ENCODE data around the gene TMCC2. TPM values are rescaled to one million over a fixed set of nuclear protein-coding genes. Genes with fewer than 3 reads are reported as not detected.

TMCC2 gene
- total and polyA plus RNA-seq, 2 of the 8 experiments (the other 6 are each of a cell fraction or from before 2014, with no cell fraction given): 6.7 to 6.8 TPM

GRCh38 chr1:205229399-205229871 lies 1.7 kb downstream of the TMCC2 start:
- H3K14ac ChIP-seq (ENCODE audit: insufficient read length): no peak overlapping the region
- no peaks in the 10 kb centered on the region for H3K79me1 ChIP-seq (ENCODE audit: low read depth, low read length)
- 23% methylated on average over 10 of the region's 15 CpGs; no CpG with 5 or more reads in 1 of the 2 experiments for WGBS, 2 experiments (ENCODE audit: extremely low coverage in 1 of 2, insufficient coverage in 1 of 2, insufficient read length in 1 of 2, insufficient replicate concordance in 2 of 2, low coverage in 1 of 2, low lambda C conversion rate in 2 of 2, missing lambda C conversion rate in 1 of 2)
- no peak overlapping the region for H2BK12ac ChIP-seq (ENCODE audit: low read depth, low read length)
- no peaks in the 10 kb centered on the region for H3K9me3 ChIP-seq (ENCODE audit: insufficient read depth in 2 of 2, low read depth in 1 of 2, low read length in 1 of 2)
- no peak overlapping the region for H2BK5ac ChIP-seq (ENCODE audit: low read depth, low read length)
- H3K23ac ChIP-seq (ENCODE audit: insufficient read length): no peak overlapping the region
- H2BK120ac ChIP-seq (replicated peaks; ENCODE audit: low read depth, low read length): no peak overlapping the region
- H2AK5ac ChIP-seq (ENCODE audit: low read depth, low read length): no peak overlapping the region
- no peak for FAIRE-seq
- H4K5ac ChIP-seq (ENCODE audit: insufficient read length, low read depth, low read length): no peak overlapping the region
- CTCF ChIA-PET (ENCODE audit: partially characterized antibody): interaction anchor here (0.6 to 40.8 kb wide), 27 partner anchors 10 to 1566 kb away, joined by 3 to 1035 read pairs (median 4); no protein-coding TSS in a partner anchor
- H3K4me3 ChIP-seq (ENCODE audit: extremely low read depth in 1 of 4, insufficient read depth in 2 of 4, low read depth in 3 of 4, low read length in 4 of 4): peak overlapping the region; percentile 23 to 85 (median 66); a peak in 6 of 8 replicates
- no peak overlapping the region for H2BK15ac ChIP-seq (ENCODE audit: low read length)
- no peak overlapping the region for H3K9ac ChIP-seq (replicated peaks in 1 of 4; ENCODE audit: extremely low read depth in 1 of 4, low read depth in 3 of 4, low read length in 3 of 4)
- no peaks in the 10 kb centered on the region for H3K36me3 ChIP-seq (ENCODE audit: control insufficient read depth in 2 of 4, insufficient read depth in 4 of 4, low read length in 3 of 4)
- H3K79me2 ChIP-seq (ENCODE audit: control insufficient read depth in 1 of 2, insufficient read depth in 2 of 2, low read length in 2 of 2): no peaks in the 10 kb centered on the region
- H2AFZ ChIP-seq (ENCODE audit: low read length): no peak overlapping the region
- peak in 1 of 2 experiments; percentile 58 for DNase-seq (ENCODE audit: low read depth in 1 of 2, low spot score in 2 of 2)
- H3K27ac ChIP-seq (ENCODE audit: low read depth, low read length): no peak overlapping the region
- no peak overlapping the region for H4K8ac ChIP-seq (ENCODE audit: extremely low read depth, insufficient read depth, low read length)
- no peak overlapping the region for H3K56ac ChIP-seq (replicated peaks; ENCODE audit: insufficient read length, low read depth, low read length)
- peaks cover 3 to 9% of the 10 kb centered on the region in 2 experiments for H4K20me1 ChIP-seq (replicated peaks in 1 of 2; ENCODE audit: control insufficient read depth in 1 of 2, insufficient read depth in 2 of 2, low read length in 2 of 2)
- H3K4ac ChIP-seq (replicated peaks; ENCODE audit: insufficient read length, low read depth, low read length): no peak overlapping the region
- no peak overlapping the region for H2BK20ac ChIP-seq (ENCODE audit: low read length)
- peaks cover 0 to 6% (median 4%) of the 10 kb centered on the region in 4 experiments; a peak in 5 of 7 replicates for H3K27me3 ChIP-seq (replicated peaks in 1 of 4; ENCODE audit: control insufficient read depth in 3 of 4, extremely low read depth in 1 of 4, insufficient read depth in 3 of 4, low read length in 3 of 4)
- H4K91ac ChIP-seq (replicated peaks; ENCODE audit: insufficient read length, low read length): no peak overlapping the region
- POLR2A ChIA-PET (ENCODE audit: partially characterized antibody): interaction anchor here (0.9 to 2.4 kb wide), 6 partner anchors 10 to 92 kb away, joined by 3 to 9 read pairs (median 4); partner anchors contain the start of gene NUAK2
- H3K18ac ChIP-seq (ENCODE audit: extremely low read depth, low read length): no peak overlapping the region
- peak overlapping the region; percentile 89 to 99; a peak in 3 of 4 replicates for H3K4me2 ChIP-seq (ENCODE audit: insufficient read depth in 1 of 2, low read depth in 2 of 2, low read length in 2 of 2)
- peaks cover 13 to 18% (median 16%) of the 10 kb centered on the region in 4 experiments; a peak in 6 of 7 replicates for H3K4me1 ChIP-seq (replicated peaks in 1 of 4; ENCODE audit: control insufficient read depth in 3 of 4, insufficient read depth in 4 of 4, low read length in 3 of 4)
- H3K23me2 ChIP-seq (ENCODE audit: low read depth, low read length): peaks cover 11% of the 10 kb centered on the region
- TF ChIP-seq NRF1 (IDR thresholded peaks at IDR 0.05; ENCODE audit: low read depth, low read length): no peak
- TF ChIP-seq MAFK (IDR thresholded peaks at IDR 0.05; ENCODE audit: low read depth, low read length): peak; percentile 33; the same call in 1 of the 2 replicates
- peak; percentile 8; the same call in 1 of the 2 replicates for TF ChIP-seq MAX (IDR thresholded peaks at IDR 0.05)
- TF ChIP-seq GTF2F1 (IDR thresholded peaks at IDR 0.05; ENCODE audit: borderline replicate concordance, low read depth, low read length): no peak
- peak; percentile 61 to 63 for TF ChIP-seq RAD21 (IDR thresholded peaks at IDR 0.05 in 1 of 2, conservative IDR thresholded peaks at IDR 0.05 in 1 of 2; ENCODE audit: low read depth in 2 of 2, low read length in 2 of 2)
- peak; percentile 62; the same call in 1 of the 2 replicates for TF ChIP-seq EGR1 (IDR thresholded peaks at IDR 0.05; ENCODE audit: borderline replicate concordance, low read depth, low read length)
- TF ChIP-seq EZH2 (IDR thresholded peaks at IDR 0.05; ENCODE audit: low read depth, low read length, severe bottlenecking): no peak
- no peak for TF ChIP-seq SP2 (IDR thresholded peaks at IDR 0.05; ENCODE audit: low read length)
- no peak for TF ChIP-seq HDAC2 (IDR thresholded peaks at IDR 0.05; ENCODE audit: borderline replicate concordance in 1 of 2, low read depth in 2 of 2, low read length in 2 of 2)
- TF ChIP-seq TCF12 (IDR thresholded peaks at IDR 0.05; ENCODE audit: low read depth, low read length): no peak
- no peak for TF ChIP-seq HDAC6 (IDR thresholded peaks at IDR 0.05; ENCODE audit: low read depth, low read length)
- TF ChIP-seq CEBPB (IDR thresholded peaks at IDR 0.05; ENCODE audit: low read depth, low read length): no peak

Measured in H1 (cell line).